NCI-H510A (cell line): ENCODE results near the gene ACHE.
"Not testable (repeated sequence)": the region's sequence is repeated elsewhere in the genome, so short reads cannot be mapped to it uniquely, and the experiment has no call there.

Experiments used
- DNase-seq: peaks from one replicate; lab custom pipeline; 2025; lab: John Stamatoyannopoulos, UW

Gene ACHE

DNA sequence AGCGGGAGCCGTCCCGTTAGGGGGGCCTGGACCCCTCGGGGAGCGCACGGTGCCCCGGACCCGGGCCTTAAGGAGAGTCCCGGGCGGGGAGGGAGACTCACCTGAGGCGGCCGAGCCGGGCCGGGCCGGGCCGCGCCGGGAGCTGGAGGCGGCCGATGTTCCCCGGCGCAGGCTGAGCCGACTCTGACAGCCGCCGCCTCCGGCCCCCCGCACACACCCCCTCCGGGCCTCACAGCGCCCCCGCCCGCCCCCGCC lies at the start of gene ACHE:
ACHE (minus strand) TSS at position 188 of the 255 bp plus-strand sequence. CDS start 1,656 bp downstream, outside the sequence.
- DNase-seq: no peak

GRCh38 chr7:100944138-100944537 lies 48.5 kb upstream of the ACHE start:
- DNase-seq: no peak

GRCh38 chr7:100943693-100944092 lies 48.0 kb upstream of the ACHE start:
- no peak for DNase-seq

DNA sequence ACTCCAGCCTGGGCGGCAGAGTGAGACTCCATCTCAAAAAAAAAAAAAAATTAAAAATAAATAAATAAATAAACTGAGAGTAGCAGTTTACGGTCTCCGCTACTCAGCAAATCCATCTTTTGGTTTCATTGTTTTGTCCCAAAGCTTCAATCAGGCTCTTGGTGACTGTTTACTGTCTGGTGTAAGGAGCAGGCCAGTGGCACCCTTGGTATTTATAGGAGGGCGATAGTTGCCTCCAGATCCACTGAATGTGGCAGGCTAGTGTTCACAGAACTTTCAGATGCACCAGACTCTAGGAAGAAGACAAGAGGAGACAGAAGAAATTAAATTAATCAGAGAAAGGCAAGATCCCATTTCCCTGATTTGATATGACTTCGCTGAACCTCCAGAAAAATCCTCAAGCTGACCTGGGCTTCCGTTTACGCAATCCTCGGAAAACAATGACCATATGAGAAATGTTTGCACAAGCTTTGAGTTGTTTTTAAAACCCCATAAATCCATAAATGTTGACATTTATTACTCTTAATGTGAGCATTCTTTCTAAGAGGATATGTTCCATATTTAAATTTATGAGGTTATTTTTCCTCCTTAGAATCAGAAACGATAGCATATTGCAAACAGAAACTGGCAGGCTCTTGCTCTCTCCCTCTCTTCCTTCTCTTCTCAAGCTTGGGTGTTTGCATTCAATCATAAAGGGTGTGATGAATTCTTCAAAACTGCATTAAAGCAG lies 46.5 kb upstream of the ACHE start:
- no peak for DNase-seq

DNA sequence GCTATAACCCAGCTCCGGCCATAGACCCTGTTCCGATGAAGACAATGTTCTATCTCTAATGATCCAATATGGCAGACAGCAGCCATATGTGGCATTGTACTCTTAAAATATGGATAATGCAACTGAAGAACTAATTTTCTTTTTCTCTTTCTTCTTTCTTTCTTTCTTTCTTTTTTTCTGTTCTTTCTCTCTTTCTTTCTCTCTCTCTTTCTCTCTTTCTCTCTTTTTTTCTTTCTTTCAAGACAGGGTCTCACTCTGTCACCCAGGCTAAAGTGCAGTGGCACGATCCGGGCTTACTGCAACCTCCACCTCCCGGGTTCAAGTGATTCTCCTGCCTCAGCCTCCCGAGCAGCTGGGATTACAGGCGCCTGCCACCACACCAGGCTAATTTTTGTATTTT lies 40.5 kb upstream of the ACHE start:
- DNase-seq: not testable (repeated sequence)

GRCh38 chr7:100935381-100935780 lies 39.7 kb upstream of the ACHE start:
- not testable (repeated sequence) for DNase-seq

GRCh38 chr7:100933734-100934133 lies 38.0 kb upstream of the ACHE start:
- no peak for DNase-seq

GRCh38 chr7:100929808-100930174 lies 34.1 kb upstream of the ACHE start:
- no peak for DNase-seq

GRCh38 chr7:100923616-100924015 lies 27.9 kb upstream of the ACHE start:
- DNase-seq: not testable (repeated sequence)

DNA sequence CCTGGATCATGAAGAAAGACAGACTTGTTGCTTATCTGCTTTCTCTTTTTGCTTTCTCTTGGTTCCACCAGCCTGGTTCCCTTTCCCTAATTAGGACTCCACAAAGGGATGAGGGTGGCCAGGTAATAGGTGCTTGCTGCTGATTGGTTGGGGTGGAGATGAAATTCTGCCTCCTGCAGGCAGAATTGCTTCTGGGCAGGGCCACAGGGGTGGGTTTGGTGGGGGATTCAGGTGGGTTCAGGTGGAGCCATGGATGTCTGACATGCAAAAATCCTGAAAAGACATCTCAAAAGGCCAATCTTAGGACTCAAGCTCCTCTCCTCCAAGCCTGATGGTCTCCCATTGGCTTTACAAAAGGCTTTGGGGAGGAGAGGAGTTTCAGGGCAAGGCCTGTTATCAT lies 25.4 kb upstream of the ACHE start:
- no peak for DNase-seq

DNA sequence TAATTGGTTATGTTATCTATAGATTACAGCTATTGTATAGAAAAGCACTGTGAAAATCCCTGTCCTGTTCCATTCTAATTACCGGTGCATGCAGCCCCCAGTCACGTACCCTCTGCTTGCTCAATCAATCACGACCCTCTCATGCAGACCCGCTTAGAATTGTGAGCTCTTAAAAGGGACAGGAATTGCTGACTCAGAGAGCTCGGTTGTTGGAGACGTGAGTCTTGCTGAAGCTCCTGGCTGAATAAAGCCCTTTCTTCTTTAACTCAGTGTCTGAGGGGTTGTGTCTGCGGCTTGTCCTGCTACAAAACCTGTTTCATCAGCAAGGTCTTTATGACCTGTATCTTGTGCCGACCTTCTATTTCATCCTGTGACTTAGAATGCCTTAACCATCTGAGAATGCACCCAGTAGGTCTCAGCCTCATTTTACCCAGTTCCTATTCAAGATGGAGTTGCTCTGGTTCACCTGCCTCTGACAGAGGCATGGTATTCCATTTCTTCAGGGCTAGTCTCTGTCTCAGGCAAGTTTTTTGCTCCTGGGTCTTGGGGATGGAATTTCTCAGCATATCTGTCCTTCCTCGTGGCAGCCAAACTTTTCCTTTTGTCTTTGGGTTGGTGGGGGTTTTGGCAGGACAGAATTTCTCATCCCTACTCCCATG lies 24.2 kb upstream of the ACHE start:
- DNase-seq: not testable (repeated sequence)

- not testable (repeated sequence) for DNase-seq
These were observed 23.6 kb upstream of the ACHE start for GRCh38 chr7:100919335-100919734.

GRCh38 chr7:100914879-100915447 lies 19.3 kb upstream of the ACHE start:
- no peak for DNase-seq

DNA sequence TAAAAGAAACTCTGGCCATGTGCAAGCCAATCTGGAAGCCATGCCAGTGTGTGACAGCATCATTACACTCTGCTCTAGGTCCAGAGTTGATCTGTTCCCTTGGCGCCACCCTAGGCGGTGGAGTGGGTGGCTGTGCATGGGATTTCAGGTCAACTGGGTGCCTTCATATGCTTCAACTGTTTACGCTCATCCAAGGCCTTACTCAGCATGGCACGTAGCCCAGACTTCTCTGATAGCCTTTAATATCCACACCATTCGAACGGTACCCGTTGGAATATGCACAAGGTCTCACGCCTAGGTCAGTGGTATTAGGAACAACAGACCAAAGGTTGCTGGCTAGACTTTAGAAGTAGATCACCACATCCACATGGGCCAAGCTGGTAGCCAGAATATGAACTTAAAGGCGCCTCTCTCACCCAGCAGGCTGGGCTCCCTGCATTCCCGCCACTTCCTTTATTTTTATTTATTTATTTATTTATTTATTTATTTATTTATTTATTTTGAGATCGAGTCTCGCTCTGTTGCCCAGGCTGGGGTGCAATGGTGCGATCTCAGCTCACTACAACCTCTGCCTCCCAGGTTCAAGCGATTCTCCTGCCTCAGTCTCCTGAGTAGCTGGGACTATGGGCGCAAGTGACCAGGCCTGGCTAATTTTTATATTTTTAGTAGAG lies 18.7 kb upstream of the ACHE start:
- DNase-seq: no peak

DNA sequence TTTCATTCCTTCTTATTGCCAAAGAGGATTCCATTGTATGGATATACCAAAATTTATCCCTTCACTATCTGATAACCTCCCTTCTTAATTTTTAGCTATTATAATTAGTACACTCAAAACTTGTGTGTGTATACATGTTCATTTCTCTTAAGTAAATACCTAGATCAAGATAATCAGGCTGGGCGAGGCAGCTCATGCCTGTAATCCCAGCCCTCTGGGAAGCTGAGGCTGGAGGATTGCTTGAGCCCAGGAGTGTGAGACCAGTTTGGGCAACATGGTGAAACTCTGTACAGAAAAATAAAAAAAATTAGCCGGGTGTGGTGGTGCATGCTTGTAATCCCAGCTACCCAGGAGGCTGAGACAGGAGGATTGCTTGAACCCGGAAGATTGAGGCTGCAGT lies 15.8 kb upstream of the ACHE start:
- no peak for DNase-seq

DNA sequence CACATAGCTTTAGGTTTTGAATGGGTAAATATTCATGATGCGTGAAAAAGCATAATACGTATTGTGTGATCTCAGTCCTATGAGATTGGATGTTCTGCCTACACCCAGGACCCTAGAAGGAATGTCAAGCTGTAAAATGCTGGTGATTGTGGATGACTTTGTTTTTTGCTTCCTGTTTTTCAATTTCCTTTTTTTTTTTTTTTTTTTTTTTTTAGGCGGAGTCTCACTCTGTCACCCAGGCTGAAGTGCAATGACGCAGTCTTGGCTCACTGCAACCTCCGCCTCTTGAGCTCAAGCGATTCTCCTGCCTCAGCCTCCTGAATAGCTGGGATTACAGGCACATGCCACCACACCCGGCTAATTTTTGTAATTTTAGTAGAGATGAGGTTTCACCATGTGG lies 14.8 kb upstream of the ACHE start:
- DNase-seq: not testable (repeated sequence)

GRCh38 chr7:100908512-100908911 lies 12.8 kb upstream of the ACHE start:
- DNase-seq: no peak

GRCh38 chr7:100902638-100903037 lies 7.0 kb upstream of the ACHE start:
- no peak for DNase-seq

GRCh38 chr7:100901921-100902332 lies 6.2 kb upstream of the ACHE start:
- DNase-seq: no peak

GRCh38 chr7:100900978-100901377 lies 5.3 kb upstream of the ACHE start:
- no peak for DNase-seq

DNA sequence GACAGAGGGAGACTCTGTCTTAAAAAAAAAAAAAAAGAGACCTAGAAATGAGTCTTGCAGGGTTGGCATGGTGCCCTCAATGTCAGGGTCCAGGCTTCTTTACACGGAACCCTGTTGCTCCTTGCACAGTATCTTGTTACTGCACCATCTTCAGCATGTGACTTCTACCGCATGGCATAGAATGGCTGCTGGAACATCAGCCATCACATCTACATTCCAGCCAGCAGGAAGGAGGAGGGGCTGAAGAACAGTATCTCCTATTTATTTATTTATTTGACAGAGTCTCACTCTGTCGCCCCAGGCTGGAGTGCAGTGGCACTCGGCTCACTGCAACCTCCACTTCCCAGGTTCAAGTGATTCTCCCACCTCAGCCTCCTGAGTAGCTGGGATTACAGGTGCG lies 3.7 kb upstream of the ACHE start:
- no peak for DNase-seq

DNA sequence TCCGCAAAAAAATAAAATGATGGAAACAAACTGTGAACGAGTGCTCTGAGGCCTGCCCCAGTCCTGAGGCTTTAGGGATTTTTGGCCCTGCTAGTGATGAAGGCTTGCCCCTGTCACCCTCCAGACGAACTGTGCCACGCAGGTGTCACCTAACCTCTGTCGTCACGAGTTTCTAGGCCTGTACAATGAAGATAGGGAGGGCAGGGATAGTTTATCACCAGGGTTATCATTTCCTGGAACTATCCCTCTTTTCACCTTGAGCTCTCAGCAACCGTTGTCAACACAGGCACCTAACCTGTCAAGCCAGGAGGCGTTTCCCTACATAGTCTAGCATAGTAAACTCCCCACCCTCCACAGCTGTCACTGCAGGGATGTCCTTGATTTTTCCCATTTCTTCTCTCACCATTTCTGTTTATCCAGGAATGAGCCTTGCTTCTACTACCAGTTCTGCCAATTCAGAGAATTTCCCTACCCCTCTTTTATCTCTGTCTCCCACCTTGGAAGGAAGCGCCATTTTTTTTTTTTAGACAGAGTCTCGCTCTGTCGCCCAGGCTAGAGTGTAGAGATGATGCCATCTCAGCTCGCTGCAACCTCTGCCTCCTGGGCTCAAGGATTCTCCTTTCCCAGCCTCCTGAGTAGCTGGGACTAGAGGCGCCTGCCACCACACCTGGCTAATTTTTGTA lies 2.2 kb upstream of the ACHE start:
- DNase-seq: no peak
